HepG2 (cell line): Measurements from ENCODE around the gene FAM20C. TPM values are rescaled to one million over a fixed set of nuclear protein-coding genes. Genes with fewer than 3 reads are reported as not detected.

Experiments
- ATAC-seq: fragments of 200-7000 bp; cut with Tn5 transposase; 3 replicates; pipeline ENCODE4 v1.9.1; 2020; ENCODE audit warnings: mild to moderate bottlenecking, moderate library complexity
- BruUV-seq: library from RNA; stranded (reverse); fragments of 400-500 nt; replicated peaks from 2 replicates; lab custom pipeline; 2021; lab: Mats Ljungman, UMichigan
- CTCF ChIA-PET: fragments of 300-600 bp; formaldehyde crosslinking; extraction: SDS; loops from one replicate; lab custom pipeline; 2021; ENCODE audit warnings: low total read pairs, inconsistent platforms, low intra/inter-chr PET ratio; lab: Yijun Ruan, JAX
- POLR2A ChIA-PET: fragments of 350-600 bp; sonication (Branson Sonifier 250); formaldehyde crosslinking; loops from one replicate; lab custom pipeline; 2020; ENCODE audit warnings: antibody characterized with exemption, inconsistent platforms; lab: Yijun Ruan, JAX
- DNase-seq: peaks from one replicate; pipeline ENCODE4 v3.0.0-alpha.2; 2015; ENCODE audit warnings: low spot score
- FAIRE-seq: peaks from 3 replicates; lab custom pipeline; 2011; peaks lifted over from hg19 to GRCh38; lab: Jason Lieb, UNC
- H2AFZ ChIP-seq: one replicate; pipeline ENCODE4 v1.6.1; 2011; ENCODE audit warnings: low read length, inconsistent platforms
- H3K27ac ChIP-seq: fragments of 300-600 bp; 3 replicates; pipeline ENCODE4 v1.8.0; 2011; ENCODE audit warnings: mixed run types, mild to moderate bottlenecking, mixed read lengths, low read length, inconsistent platforms; ENCODE audit not compliant: insufficient read depth; ENCODE audit errors: extremely low read length
- H3K27me3 ChIP-seq, 2 experiments: fragments of 200-600 bp in 1 of 2; 2 replicates in 1 of 2; 3 replicates in 1 of 2; pipeline versions ENCODE4 v1.6.0 to v1.8.0; 2011; ENCODE audit warnings: low read length in 2 of 2, mild to moderate bottlenecking in 2 of 2, moderate library complexity in 2 of 2, inconsistent platforms in 1 of 2; ENCODE audit not compliant: insufficient read depth in 2 of 2, control insufficient read depth in 1 of 2
- H3K36me3 ChIP-seq, 2 experiments: fragments of 200-600 bp in 1 of 2; replicated peaks in 1 of 2; 2 replicates in 1 of 2; 3 replicates in 1 of 2; pipeline versions ENCODE4 v1.5.1 to v1.8.0; 2011; ENCODE audit warnings: low read length in 2 of 2, inconsistent platforms in 1 of 2; ENCODE audit not compliant: insufficient read depth in 2 of 2, control insufficient read depth in 1 of 2
- H3K4me1 ChIP-seq: 2 replicates; pipeline ENCODE4 v1.5.1; 2012; ENCODE audit warnings: low read length, inconsistent platforms; ENCODE audit not compliant: insufficient read depth
- H3K4me2 ChIP-seq: 2 replicates; pipeline ENCODE4 v1.6.0; 2011; ENCODE audit warnings: low read depth, low read length, inconsistent platforms
- H3K4me3 ChIP-seq, 3 experiments: fragments of 200-600 bp in 1 of 3; sonication (generic), shearing (Covaris generic) in 1 of 3; replicated peaks in 1 of 3; 2 replicates each; pipeline ENCODE4 v1.5.1; 2011 to 2016; ENCODE audit warnings: low read length in 3 of 3, inconsistent platforms in 2 of 3, low read depth in 2 of 3, mild to moderate bottlenecking in 2 of 3, control low read depth in 1 of 3, mixed read lengths in 1 of 3; ENCODE audit not compliant: insufficient read depth in 1 of 3
- H3K79me2 ChIP-seq: one replicate; pipeline ENCODE4 v1.6.1; 2011; ENCODE audit warnings: low read length, inconsistent platforms; ENCODE audit not compliant: insufficient read depth
- H3K9ac ChIP-seq: 2 replicates; pipeline ENCODE4 v1.6.0; 2011; ENCODE audit warnings: mild to moderate bottlenecking, low read depth, low read length, inconsistent platforms; ENCODE audit not compliant: insufficient read depth
- H3K9me3 ChIP-seq: 2 replicates; pipeline ENCODE4 v1.5.1; 2012; ENCODE audit warnings: mild to moderate bottlenecking, low read length
- H4K20me1 ChIP-seq: 2 replicates; pipeline ENCODE4 v1.6.0; 2011; ENCODE audit warnings: inconsistent platforms, mild to moderate bottlenecking, low read length, moderate library complexity; ENCODE audit not compliant: insufficient read depth
- ARNT ChIP-seq: fragments of 450-650 bp; IDR thresholded peaks from 2 replicates; pipeline ENCODE4 v1.6.1; 2017
- BCL3 ChIP-seq: sonication (generic); formaldehyde crosslinking; IDR thresholded peaks from 2 replicates; pipeline ENCODE4 v1.5.1; 2020; ENCODE audit warnings: mild to moderate bottlenecking, missing genetic modification reagents, moderate library complexity
- ESRRA ChIP-seq: sonication (generic); formaldehyde crosslinking; IDR thresholded peaks from 2 replicates; pipeline ENCODE4 v1.5.1; 2020; ENCODE audit warnings: mild to moderate bottlenecking, low read depth, missing genetic modification reagents
- HCFC1 ChIP-seq: fragments of 150-350 bp; IDR thresholded peaks from 2 replicates; pipeline ENCODE4 v1.6.1; 2014; ENCODE audit warnings: low read depth, low read length
- JUND ChIP-seq: sonication (generic); formaldehyde crosslinking; IDR thresholded peaks from 2 replicates; pipeline ENCODE4 v1.8.0; 2022; ENCODE audit warnings: mild to moderate bottlenecking, missing genetic modification reagents
- KLF9 ChIP-seq: IDR thresholded peaks from 2 replicates; pipeline ENCODE4 v1.6.1; 2016; ENCODE audit warnings: low read depth
- MTA1 ChIP-seq: sonication (generic); formaldehyde crosslinking; IDR thresholded peaks from 2 replicates; pipeline ENCODE4 v1.4.0; 2020; ENCODE audit warnings: missing genetic modification reagents, mild to moderate bottlenecking, borderline replicate concordance
- NCOA1 ChIP-seq: sonication (generic); formaldehyde crosslinking; IDR thresholded peaks from 2 replicates; pipeline ENCODE4 v1.9.0; 2021; ENCODE audit warnings: missing genetic modification reagents
- NCOR1 ChIP-seq: fragments of 200-600 bp; sonication (generic); IDR thresholded peaks from 2 replicates; pipeline ENCODE4 v1.7.0; 2017; ENCODE audit warnings: antibody characterized with exemption, low read length, borderline replicate concordance
- NONO ChIP-seq, 2 experiments: fragments of 450-650 bp in 1 of 2; sonication (generic) in 1 of 2; formaldehyde crosslinking in 1 of 2; IDR thresholded peaks in 1 of 2; conservative IDR thresholded peaks in 1 of 2; 2 replicates each; pipeline versions ENCODE4 v1.6.1 to v1.8.0; 2017 to 2022; ENCODE audit warnings: mild to moderate bottlenecking in 1 of 2, missing genetic modification reagents in 1 of 2, moderate library complexity in 1 of 2
- PAX8 ChIP-seq: sonication (generic); formaldehyde crosslinking; IDR thresholded peaks from 2 replicates; pipeline ENCODE4 v1.8.0; 2022; ENCODE audit warnings: mild to moderate bottlenecking, missing genetic modification reagents, borderline replicate concordance
- XRCC5 ChIP-seq: fragments of 200-400 bp; formaldehyde crosslinking; optimal IDR thresholded peaks from 2 replicates; pipeline ENCODE3; 2017; ENCODE audit warnings: mild to moderate bottlenecking, low read length
- ZNF333 ChIP-seq: sonication (generic); formaldehyde crosslinking; IDR thresholded peaks from 2 replicates; pipeline ENCODE4 v1.4.0; 2020; ENCODE audit warnings: mild to moderate bottlenecking, missing genetic modification reagents, borderline replicate concordance
- ZNF615 ChIP-seq: sonication (generic); formaldehyde crosslinking; IDR thresholded peaks from 2 replicates; pipeline ENCODE4 v1.5.0; 2020; ENCODE audit warnings: mild to moderate bottlenecking, missing genetic modification reagents, borderline replicate concordance
- ZNF670 ChIP-seq: sonication (generic); formaldehyde crosslinking; IDR thresholded peaks from 2 replicates; pipeline ENCODE4 v1.8.0; 2022; ENCODE audit warnings: mild to moderate bottlenecking, missing genetic modification reagents, borderline replicate concordance
- ZNF747 ChIP-seq: sonication (generic); formaldehyde crosslinking; IDR thresholded peaks from 2 replicates; pipeline ENCODE4 v1.8.1; 2023; ENCODE audit warnings: missing genetic modification reagents, mild to moderate bottlenecking, borderline replicate concordance
- WGBS: methylation state at CpG from one replicate; pipeline ENCODE4 v1.1.6; 2017; ENCODE audit warnings: low lambda C conversion rate; 5-methylcytosine and 5-hydroxymethylcytosine counted together
- in situ Hi-C: cut with HindIII; loops from 2 replicates; pipeline ENCODE4 v1.10.0; 2017; ENCODE audit warnings: low pct_unique_long_range_greater_than_20kb; ENCODE audit not compliant: extremely low pct_ligation_motif_present
- intact Hi-C: fragments of 100-400 bp; cut with micrococcal nuclease; formaldehyde crosslinking; loops from one replicate; pipeline ENCODE4 v1.10.0; 2022; ENCODE audit not compliant: unreplicated experiment
- polyA plus RNA-seq, 8 experiments: library from polyadenylated mRNA; depleted of rRNA in 3 of 8; stranded (reverse) in 7 of 8; unstranded in 1 of 8; fragments of >200 nt; fragmentation: Illumina TruSeq in 4 of 8; extraction: Trizol in 4 of 8; gene quantifications; 2 replicates each; pipeline versions ENCODE4 v1.2.1 to v1.2.3, GENCODE V29; 2011 to 2016; ENCODE audit warnings: low read depth in 4 of 8, missing spikeins in 1 of 8, mixed read lengths in 1 of 8; ENCODE audit not compliant: insufficient read depth in 1 of 8
- total RNA-seq, 5 experiments: library from RNA; depleted of rRNA; stranded (reverse); fragments of >200 nt; fragmentation: Illumina TruSeq; extraction: Trizol; gene quantifications; 2 replicates each; pipeline ENCODE4 v1.2.3, GENCODE V29; 2016; ENCODE audit warnings: low read depth in 1 of 5

The FAM20C gene
- total and polyA plus RNA-seq, 2 of the 13 experiments (the other 11 are each of a cell fraction or from before 2014, with no cell fraction given), result 11.9 to 19.9 TPM

DNA sequence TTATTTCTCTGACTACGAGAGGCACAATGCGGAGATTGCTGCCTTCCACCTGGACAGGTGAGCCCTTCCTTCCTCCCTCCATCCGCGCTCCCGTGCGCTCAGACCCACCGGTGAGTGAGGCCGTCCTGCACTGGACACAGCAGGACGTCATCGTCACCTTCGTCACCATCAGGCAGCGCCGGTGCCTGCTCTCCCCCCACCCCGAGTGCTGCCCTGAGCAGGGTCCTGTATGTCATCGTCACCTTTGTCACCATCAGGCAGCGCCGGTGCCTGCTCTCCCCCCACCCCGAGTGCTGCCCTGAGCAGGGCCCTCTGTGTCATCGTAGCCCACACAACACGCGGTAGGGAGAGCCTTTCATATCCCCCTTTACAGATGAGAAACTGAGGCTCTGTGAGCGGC, 54.1 kb downstream of the FAM20C start:
- H3K36me3 ChIP-seq, result peaks cover 19 to 63% of the 10 kb centered on the region in 2 experiments; a peak in 4 of 5 replicates
- no peak overlapping the region for H3K4me3 ChIP-seq
- CTCF ChIA-PET, result no interaction called here
- no peak for DNase-seq
- H3K9me3 ChIP-seq, result no peaks in the 10 kb centered on the region
- H3K4me1 ChIP-seq, result no peaks in the 10 kb centered on the region
- POLR2A ChIA-PET, result no interaction called here
- in situ Hi-C loops (no loop called here), intact Hi-C loops (no loop called here)
- TF ChIP-seq ZNF747 (CRISPR knock-in tag) (no peak), JUND (CRISPR knock-in tag) (no peak), ZNF615 (CRISPR knock-in tag) (no peak), ZNF670 (CRISPR knock-in tag) (no peak), NCOA1 (CRISPR knock-in tag) (no peak), NCOR1 (no peak), BCL3 (CRISPR knock-in tag) (no peak), HCFC1 (no peak), ESRRA (no peak), PAX8 (no peak), NONO (IDR thresholded peaks at IDR 0.05) (no peak), NONO (CRISPR knock-in tag; conservative IDR thresholded peaks at IDR 0.05) (no peak), MTA1 (no peak), ARNT (no peak), XRCC5 (no peak), ZNF333 (CRISPR knock-in tag) (no peak), KLF9 (CRISPR knock-in tag) (no peak)
- H3K4me2 ChIP-seq, result no peak overlapping the region
- 98% methylated on average over 22 of the region's 22 CpGs for WGBS
- FAIRE-seq, result no peak
- no peaks in the 10 kb centered on the region for H4K20me1 ChIP-seq
- no peak overlapping the region for H2AFZ ChIP-seq
- BruUV-seq, result no TSS peak
- ATAC-seq, result no peak
- no peak overlapping the region for H3K27ac ChIP-seq
- H3K9ac ChIP-seq, result no peak overlapping the region
- H3K79me2 ChIP-seq, result no peaks in the 10 kb centered on the region
- H3K27me3 ChIP-seq, result no peaks in the 10 kb centered on the region
